Measurements from ENCODE around the gene ANKMY1. TPM values are rescaled to one million over a fixed set of nuclear protein-coding genes. Genes with fewer than 3 reads are reported as not detected.
A peak's percentile ranks its signal among the peaks of the same experiment; 100 is the strongest.

Gene ANKMY1
- total and polyA plus RNA-seq, 2 of the 8 experiments (the other 6 are each of a cell fraction or from before 2014, with no cell fraction given) = 4.5 to 4.8 TPM

GRCh38 chr2:240501531-240501991 lies 56.2 kb downstream of the ANKMY1 start:
- H4K20me1 ChIP-seq (replicated peaks in 1 of 2; ENCODE audit: control insufficient read depth in 1 of 2, insufficient read depth in 2 of 2, low read length in 2 of 2) = peaks cover 0 to 3% of the 10 kb centered on the region in 2 experiments
- no peak overlapping the region for H3K4ac ChIP-seq (replicated peaks; ENCODE audit: insufficient read length, low read depth, low read length)
- CTCF ChIA-PET (ENCODE audit: partially characterized antibody) = no interaction called here
- no peak overlapping the region for H3K18ac ChIP-seq (ENCODE audit: extremely low read depth, low read length)
- H3K4me3 ChIP-seq (ENCODE audit: extremely low read depth in 1 of 4, insufficient read depth in 2 of 4, low read depth in 3 of 4, low read length in 4 of 4) = no peak overlapping the region
- no peaks in the 10 kb centered on the region for H3K36me3 ChIP-seq (ENCODE audit: control insufficient read depth in 2 of 4, insufficient read depth in 4 of 4, low read length in 3 of 4)
- H3K9ac ChIP-seq (replicated peaks in 1 of 4; ENCODE audit: extremely low read depth in 1 of 4, low read depth in 3 of 4, low read length in 3 of 4) = no peak overlapping the region
- no peak for FAIRE-seq
- no peak overlapping the region for H4K91ac ChIP-seq (replicated peaks; ENCODE audit: insufficient read length, low read length)
- H2BK120ac ChIP-seq (replicated peaks; ENCODE audit: low read depth, low read length) = no peak overlapping the region
- H3K79me1 ChIP-seq (ENCODE audit: low read depth, low read length) = no peaks in the 10 kb centered on the region
- no peak overlapping the region for H3K56ac ChIP-seq (replicated peaks; ENCODE audit: insufficient read length, low read depth, low read length)
- H2BK20ac ChIP-seq (ENCODE audit: low read length) = no peak overlapping the region
- H2BK5ac ChIP-seq (ENCODE audit: low read depth, low read length) = no peak overlapping the region
- TF ChIP-seq CEBPB (IDR thresholded peaks at IDR 0.05; ENCODE audit: low read depth, low read length) = no peak
- no peak for TF ChIP-seq NRF1 (IDR thresholded peaks at IDR 0.05; ENCODE audit: low read depth, low read length)
- TF ChIP-seq HDAC6 (IDR thresholded peaks at IDR 0.05; ENCODE audit: low read depth, low read length) = no peak
- no peak for TF ChIP-seq MAX (IDR thresholded peaks at IDR 0.05)
- TF ChIP-seq E2F6 (IDR thresholded peaks at IDR 0.05) = no peak
- TF ChIP-seq SIX5 (IDR thresholded peaks at IDR 0.05; ENCODE audit: low read depth, low read length) = no peak
- TF ChIP-seq RBBP5 (IDR thresholded peaks at IDR 0.05; ENCODE audit: borderline replicate concordance, low read depth, low read length) = no peak
- no peak for TF ChIP-seq CTBP2 (IDR thresholded peaks at IDR 0.05; ENCODE audit: borderline replicate concordance, insufficient read depth, insufficient read length, low read length)
- TF ChIP-seq CREB1 (IDR thresholded peaks at IDR 0.05) = no peak
- H3K23me2 ChIP-seq (ENCODE audit: low read depth, low read length) = no peaks in the 10 kb centered on the region
- H2AFZ ChIP-seq (ENCODE audit: low read length) = no peak overlapping the region
- no peak overlapping the region for H2BK15ac ChIP-seq (ENCODE audit: low read length)
- peaks cover 0 to 2% of the 10 kb centered on the region in 2 experiments; a peak in 1 of 4 replicates for H3K9me3 ChIP-seq (ENCODE audit: insufficient read depth in 2 of 2, low read depth in 1 of 2, low read length in 1 of 2)
- H2BK12ac ChIP-seq (ENCODE audit: low read depth, low read length) = no peak overlapping the region
- H4K5ac ChIP-seq (ENCODE audit: insufficient read length, low read depth, low read length) = no peak overlapping the region
- DNase-seq (ENCODE audit: low read depth in 1 of 2, low spot score in 2 of 2) = no peak
- 0 out of 2 replicates have a peak overlapping the region, but pooled peaks have one; percentile 41 for H4K8ac ChIP-seq (ENCODE audit: extremely low read depth, insufficient read depth, low read length)
- no peak overlapping the region for H3K14ac ChIP-seq (ENCODE audit: insufficient read length)
- H3K27me3 ChIP-seq (replicated peaks in 1 of 4; ENCODE audit: control insufficient read depth in 3 of 4, extremely low read depth in 1 of 4, insufficient read depth in 3 of 4, low read length in 3 of 4) = peaks cover 0 to 1% (median 0%) of the 10 kb centered on the region in 4 experiments; a peak in 1 of 7 replicates
- no peaks in the 10 kb centered on the region for H3K4me1 ChIP-seq (replicated peaks in 1 of 4; ENCODE audit: control insufficient read depth in 3 of 4, insufficient read depth in 4 of 4, low read length in 3 of 4)
- H2AK5ac ChIP-seq (ENCODE audit: low read depth, low read length) = no peak overlapping the region
- POLR2A ChIA-PET (ENCODE audit: partially characterized antibody) = no interaction called here
- no peak overlapping the region for H3K23ac ChIP-seq (ENCODE audit: insufficient read length)
- WGBS, 2 experiments (ENCODE audit: extremely low coverage in 1 of 2, insufficient coverage in 1 of 2, insufficient read length in 1 of 2, insufficient replicate concordance in 2 of 2, low coverage in 1 of 2, low lambda C conversion rate in 2 of 2, missing lambda C conversion rate in 1 of 2) = 89% methylated on average over 13 of the region's 13 CpGs; no CpG with 5 or more reads in 1 of the 2 experiments
- no peak overlapping the region for H3K27ac ChIP-seq (ENCODE audit: low read depth, low read length)
- no peaks in the 10 kb centered on the region for H3K79me2 ChIP-seq (ENCODE audit: control insufficient read depth in 1 of 2, insufficient read depth in 2 of 2, low read length in 2 of 2)
- H3K4me2 ChIP-seq (ENCODE audit: insufficient read depth in 1 of 2, low read depth in 2 of 2, low read length in 2 of 2) = no peak overlapping the region
